Neural progenitor cell (in vitro differentiated cells): Measurements from ENCODE around the gene C4orf50. TPM values are rescaled to one million over a fixed set of nuclear protein-coding genes. Genes with fewer than 3 reads are reported as not detected.

Experiments used
- DNase-seq: peaks from one replicate; pipeline ENCODE4 v3.0.0-alpha.2; 2016; ENCODE audit warnings: low spot score
- H2AFZ ChIP-seq: fragments of 200-600 bp; sonication (generic); replicated peaks from 2 replicates; pipeline ENCODE4 v1.6.1; 2016; ENCODE audit warnings: antibody characterized with exemption
- H3F3A ChIP-seq: fragments of 200-600 bp; sonication (generic); 2 replicates; pipeline ENCODE4 v1.6.1; 2016; ENCODE audit warnings: antibody characterized with exemption, low read depth
- H3K27ac ChIP-seq: fragments of 200-600 bp; sonication (generic); 2 replicates; pipeline ENCODE4 v1.5.1; 2016; ENCODE audit warnings: mild to moderate bottlenecking
- H3K27me3 ChIP-seq: fragments of 200-600 bp; sonication (generic); 2 replicates; pipeline ENCODE4 v1.6.1; 2016; ENCODE audit warnings: mild to moderate bottlenecking, moderate library complexity
- H3K36me3 ChIP-seq: fragments of 200-600 bp; sonication (generic); 2 replicates; pipeline ENCODE4 v1.5.1; 2016
- H3K4me1 ChIP-seq: fragments of 200-600 bp; sonication (generic); 2 replicates; pipeline ENCODE4 v1.6.1; 2016; ENCODE audit warnings: mixed run types
- H3K4me2 ChIP-seq: fragments of 200-600 bp; sonication (generic); 2 replicates; pipeline ENCODE4 v1.6.1; 2016
- H3K4me3 ChIP-seq: fragments of 200-600 bp; sonication (generic); 2 replicates; pipeline ENCODE4 v1.5.1; 2016
- H3K79me2 ChIP-seq: fragments of 200-600 bp; sonication (generic); 2 replicates; pipeline ENCODE4 v1.6.1; 2016; ENCODE audit warnings: low read depth
- H3K9ac ChIP-seq: fragments of 200-600 bp; sonication (generic); 2 replicates; pipeline ENCODE4 v1.6.1; 2016
- H3K9me3 ChIP-seq: fragments of 200-600 bp; sonication (generic); 2 replicates; pipeline ENCODE4 v1.5.1; 2016; ENCODE audit warnings: low read depth
- H4K20me1 ChIP-seq: fragments of 200-600 bp; sonication (generic); 2 replicates; pipeline ENCODE4 v1.6.1; 2016; ENCODE audit warnings: low read depth
- H3K27ac Mint-ChIP-seq: 3 replicates; pipeline ENCODE4 v1.8.0; 2021; ENCODE audit warnings: mixed read lengths
- H3K27me3 Mint-ChIP-seq: 2 replicates; pipeline ENCODE4 v1.8.0; 2022; ENCODE audit warnings: low read depth, mild to moderate bottlenecking, inconsistent platforms, moderate library complexity, mixed read lengths; ENCODE audit not compliant: insufficient read depth
- H3K36me3 Mint-ChIP-seq: 3 replicates; pipeline ENCODE4 v1.8.0; 2021; ENCODE audit warnings: mixed read lengths
- H3K4me1 Mint-ChIP-seq: 3 replicates; pipeline ENCODE4 v1.8.0; 2021; ENCODE audit warnings: mixed read lengths
- H3K4me3 Mint-ChIP-seq: 3 replicates; pipeline ENCODE4 v1.8.0; 2021; ENCODE audit warnings: mild to moderate bottlenecking, moderate library complexity, mixed read lengths
- H3K9me3 Mint-ChIP-seq: 3 replicates; pipeline ENCODE4 v1.8.0; 2020; ENCODE audit warnings: mixed read lengths
- EZH2 ChIP-seq: fragments of 200-600 bp; sonication (generic); IDR thresholded peaks from 2 replicates; pipeline ENCODE4 v1.6.1; 2017; ENCODE audit warnings: antibody characterized with exemption, mild to moderate bottlenecking, moderate library complexity
- EZH2phosphoT487 ChIP-seq: fragments of 200-600 bp; sonication (generic); IDR thresholded peaks from 2 replicates; pipeline ENCODE4 v1.6.1; 2017; ENCODE audit warnings: antibody characterized with exemption
- total RNA-seq: library from RNA; depleted of rRNA; stranded (reverse); fragments of >200 nt; gene quantifications from 2 replicates; pipeline ENCODE4 v1.2.3, GENCODE V29; 2015; ENCODE audit warnings: low replicate concordance
- TF ChIP-seq, protein P1 (sequence below): fragments of 200-600 bp; sonication (generic); IDR thresholded peaks from 2 replicates; pipeline ENCODE4 v1.5.1; 2017; ENCODE audit warnings: antibody characterized with exemption, mild to moderate bottlenecking

The C4orf50 gene
- total RNA-seq, 1 donor from 2014 or later = 0.32 TPM

DNA sequence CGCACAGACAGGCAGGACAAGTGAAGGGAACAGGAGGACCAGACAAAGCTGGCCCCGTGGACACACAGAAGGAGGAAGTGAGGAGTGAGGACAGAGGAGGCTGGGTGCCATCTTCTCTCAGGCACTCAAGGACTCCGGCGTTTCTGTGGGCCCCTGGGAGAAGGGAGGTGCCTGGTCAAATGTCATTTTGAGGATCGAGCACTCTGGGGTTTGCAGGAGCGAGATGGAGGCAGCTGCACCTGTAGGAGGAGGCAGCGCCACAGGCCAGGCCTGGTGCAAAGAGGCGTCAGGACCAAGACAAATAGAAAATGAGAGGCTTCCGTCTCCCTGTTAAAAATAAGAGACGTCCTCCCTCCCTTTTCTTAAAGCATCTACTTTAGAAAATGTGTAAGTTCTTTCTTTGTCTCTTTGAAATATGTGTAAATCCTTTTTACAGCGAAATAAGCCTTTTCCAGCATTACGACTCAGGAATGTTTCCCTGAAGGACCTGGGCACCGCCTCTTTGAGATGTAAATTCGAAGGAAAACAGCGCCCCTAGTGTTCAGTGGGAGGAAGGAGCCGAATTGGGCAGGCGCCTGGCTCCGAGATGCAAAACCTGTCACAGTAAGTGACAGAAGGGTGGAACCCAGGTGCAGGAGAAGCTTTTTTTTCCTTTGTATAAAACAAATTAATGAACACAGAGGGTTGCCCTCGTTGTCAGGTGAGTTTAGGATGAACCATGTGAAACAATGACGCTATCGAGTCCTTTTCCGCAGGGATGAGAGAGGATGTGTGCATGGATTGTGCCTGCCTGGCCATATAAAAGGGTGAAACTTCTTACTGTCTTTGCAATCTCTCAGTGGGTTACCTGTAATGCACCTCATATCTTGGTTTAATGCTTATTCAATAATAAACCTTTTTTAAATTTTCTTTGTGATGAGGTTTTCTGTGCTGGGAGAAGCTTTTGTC, 1.4 kb upstream of the C4orf50 start:
- no peak overlapping the region for H3K4me3 Mint-ChIP-seq
- peak; percentile 92 for DNase-seq
- H3K27ac ChIP-seq = no peak overlapping the region
- no peak overlapping the region for H3K4me3 ChIP-seq
- H3F3A ChIP-seq = no peaks in the 10 kb centered on the region
- no peaks in the 10 kb centered on the region for H3K36me3 Mint-ChIP-seq
- H3K27me3 Mint-ChIP-seq = peaks cover 13% of the 10 kb centered on the region
- peaks cover 24% of the 10 kb centered on the region for H3K4me1 Mint-ChIP-seq
- no peaks in the 10 kb centered on the region for H3K9me3 Mint-ChIP-seq
- no peaks in the 10 kb centered on the region for H3K79me2 ChIP-seq
- H3K4me2 ChIP-seq = peak overlapping the region; percentile 48
- no peaks in the 10 kb centered on the region for H3K27me3 ChIP-seq
- TF ChIP-seq, protein P1, sequence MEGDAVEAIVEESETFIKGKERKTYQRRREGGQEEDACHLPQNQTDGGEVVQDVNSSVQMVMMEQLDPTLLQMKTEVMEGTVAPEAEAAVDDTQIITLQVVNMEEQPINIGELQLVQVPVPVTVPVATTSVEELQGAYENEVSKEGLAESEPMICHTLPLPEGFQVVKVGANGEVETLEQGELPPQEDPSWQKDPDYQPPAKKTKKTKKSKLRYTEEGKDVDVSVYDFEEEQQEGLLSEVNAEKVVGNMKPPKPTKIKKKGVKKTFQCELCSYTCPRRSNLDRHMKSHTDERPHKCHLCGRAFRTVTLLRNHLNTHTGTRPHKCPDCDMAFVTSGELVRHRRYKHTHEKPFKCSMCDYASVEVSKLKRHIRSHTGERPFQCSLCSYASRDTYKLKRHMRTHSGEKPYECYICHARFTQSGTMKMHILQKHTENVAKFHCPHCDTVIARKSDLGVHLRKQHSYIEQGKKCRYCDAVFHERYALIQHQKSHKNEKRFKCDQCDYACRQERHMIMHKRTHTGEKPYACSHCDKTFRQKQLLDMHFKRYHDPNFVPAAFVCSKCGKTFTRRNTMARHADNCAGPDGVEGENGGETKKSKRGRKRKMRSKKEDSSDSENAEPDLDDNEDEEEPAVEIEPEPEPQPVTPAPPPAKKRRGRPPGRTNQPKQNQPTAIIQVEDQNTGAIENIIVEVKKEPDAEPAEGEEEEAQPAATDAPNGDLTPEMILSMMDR = peak; percentile 93
- TF ChIP-seq EZH2 (no peak), EZH2phosphoT487 (no peak)
- H2AFZ ChIP-seq = peak overlapping the region; percentile 89
- no peaks in the 10 kb centered on the region for H4K20me1 ChIP-seq
- H3K27ac Mint-ChIP-seq = peak overlapping the region; percentile 33
- H3K4me1 ChIP-seq = peaks cover 4% of the 10 kb centered on the region
- no peaks in the 10 kb centered on the region for H3K9me3 ChIP-seq
- H3K9ac ChIP-seq = no peak overlapping the region
- no peaks in the 10 kb centered on the region for H3K36me3 ChIP-seq

GRCh38 chr4:6017800-6018199, 431 bp downstream of the C4orf50 start:
- Histone ChIP-seq H3K4me2 (no peak overlapping the region), H3K9me3 (no peaks in the 10 kb centered on the region), H2AFZ (no peak overlapping the region), H3K27ac (no peak overlapping the region), H3K79me2 (no peaks in the 10 kb centered on the region), H3K36me3 (no peaks in the 10 kb centered on the region), H3F3A (no peaks in the 10 kb centered on the region), H3K4me3 (no peak overlapping the region), H4K20me1 (no peaks in the 10 kb centered on the region), H3K4me1 (peaks cover 4% of the 10 kb centered on the region), H3K27me3 (no peaks in the 10 kb centered on the region), H3K9ac (no peak overlapping the region)
- H3K27ac Mint-ChIP-seq = no peak overlapping the region
- no peaks in the 10 kb centered on the region for H3K9me3 Mint-ChIP-seq
- no peak for DNase-seq
- TF ChIP-seq EZH2phosphoT487 = no peak
- TF ChIP-seq, protein P1 = no peak
- TF ChIP-seq EZH2 = no peak
- no peak overlapping the region for H3K4me3 Mint-ChIP-seq
- peaks cover 22% of the 10 kb centered on the region for H3K4me1 Mint-ChIP-seq
- H3K36me3 Mint-ChIP-seq = no peaks in the 10 kb centered on the region
- peaks cover 15% of the 10 kb centered on the region for H3K27me3 Mint-ChIP-seq

DNA sequence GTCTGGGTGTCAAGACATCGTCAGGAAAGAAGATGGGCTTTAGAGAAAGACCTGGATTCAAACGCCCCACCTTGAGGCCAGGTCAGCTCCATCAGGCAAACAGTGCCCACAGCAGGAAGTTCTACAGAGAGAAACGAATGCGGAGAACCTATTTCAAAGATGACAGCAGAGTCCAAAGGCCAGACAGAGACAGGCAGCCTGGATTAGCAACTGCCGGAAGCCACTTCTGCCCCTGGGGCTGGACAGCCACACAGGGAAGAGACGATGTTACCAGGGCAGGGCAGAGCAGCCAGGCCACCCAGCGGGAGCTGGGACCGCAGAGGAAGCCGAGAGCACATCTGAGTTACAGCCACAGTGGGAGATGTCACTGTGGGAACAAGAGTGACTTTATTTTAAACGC, 1.2 kb downstream of the C4orf50 start:
- Histone ChIP-seq H3K9me3 (no peaks in the 10 kb centered on the region), H3K79me2 (no peaks in the 10 kb centered on the region), H3K27ac (no peak overlapping the region), H2AFZ (no peak overlapping the region), H3K36me3 (no peaks in the 10 kb centered on the region), H4K20me1 (no peaks in the 10 kb centered on the region), H3K4me2 (no peak overlapping the region), H3F3A (no peaks in the 10 kb centered on the region), H3K4me1 (peaks cover 4% of the 10 kb centered on the region), H3K4me3 (no peak overlapping the region), H3K27me3 (no peaks in the 10 kb centered on the region), H3K9ac (no peak overlapping the region)
- DNase-seq = no peak
- Mint-ChIP-seq H3K27me3 (peaks cover 15% of the 10 kb centered on the region), H3K27ac (no peak overlapping the region), H3K36me3 (no peaks in the 10 kb centered on the region), H3K4me3 (no peak overlapping the region), H3K4me1 (peaks cover 22% of the 10 kb centered on the region), H3K9me3 (no peaks in the 10 kb centered on the region)
- TF ChIP-seq, protein P1 = no peak
- TF ChIP-seq EZH2phosphoT487 = no peak
- TF ChIP-seq EZH2 = no peak
